GM12878 (cell line): ENCODE measurements around the gene ART4. TPM values are rescaled to one million over a fixed set of nuclear protein-coding genes. Genes with fewer than 3 reads are reported as not detected.

Experiments
- ATAC-seq: fragments of 200-7000 bp; cut with Tn5 transposase; 3 replicates; pipeline ENCODE4 v1.9.1; 2020; ENCODE audit warnings: mild to moderate bottlenecking, moderate library complexity
- BruUV-seq: library from RNA; stranded (reverse); fragments of 400-500 nt; replicated peaks from 2 replicates; lab custom pipeline; 2021; lab: Mats Ljungman, UMichigan
- CTCF ChIA-PET: fragments of 300-600 bp; sonication (Branson Sonifier 250); formaldehyde crosslinking; extraction: SDS; loops from one replicate; lab custom pipeline; 2021; ENCODE audit warnings: inconsistent platforms; lab: Yijun Ruan, JAX
- POLR2A ChIA-PET: fragments of 350-600 bp; formaldehyde crosslinking; extraction: SDS; loops from one replicate; lab custom pipeline; 2021; ENCODE audit warnings: inconsistent platforms; lab: Charles Lee
- RAD21 ChIA-PET: fragments of 300-600 bp; sonication (Branson Sonifier 250); formaldehyde crosslinking; loops from one replicate; lab custom pipeline; 2023; ENCODE audit warnings: antibody characterized with exemption; ENCODE audit not compliant: unreplicated experiment; lab: Charles Lee
- SMC1A ChIA-PET: fragments of 300-600 bp; sonication (Branson Sonifier 250); formaldehyde crosslinking; loops from one replicate; lab custom pipeline; 2023; ENCODE audit not compliant: unreplicated experiment, uncharacterized antibody; lab: Charles Lee
- DNase-seq: peaks from one replicate; pipeline ENCODE4 v3.0.0-alpha.2; 2011; ENCODE audit warnings: low read depth, low spot score
- FAIRE-seq: peaks from 3 replicates; lab custom pipeline; 2011; peaks lifted over from hg19 to GRCh38; lab: Jason Lieb, UNC
- H2AFZ ChIP-seq: 2 replicates; pipeline ENCODE4 v1.6.0; 2011; ENCODE audit warnings: low read depth, low read length, control low read depth; ENCODE audit not compliant: control insufficient read depth
- H3K27ac ChIP-seq: 2 replicates; pipeline ENCODE4 v1.5.1; 2011; ENCODE audit warnings: control low read depth; ENCODE audit not compliant: control insufficient read depth, insufficient read depth
- H3K27me3 ChIP-seq, 2 experiments: replicated peaks in 1 of 2; 2 replicates each; pipeline versions ENCODE4 v1.6.0 to v1.6.1; 2011; ENCODE audit warnings: low read length in 1 of 2; ENCODE audit not compliant: control insufficient read depth in 2 of 2, insufficient read depth in 2 of 2
- H3K36me3 ChIP-seq, 2 experiments: 2 replicates each; pipeline ENCODE4 v1.5.1; 2011; ENCODE audit warnings: low read length in 1 of 2; ENCODE audit not compliant: control insufficient read depth in 2 of 2, insufficient read depth in 2 of 2
- H3K4me1 ChIP-seq: 2 replicates; pipeline ENCODE4 v1.6.1; 2011; ENCODE audit warnings: mild to moderate bottlenecking, low read length, moderate library complexity, mixed read lengths; ENCODE audit not compliant: control insufficient read depth, insufficient read depth
- H3K4me2 ChIP-seq: 2 replicates; pipeline ENCODE4 v1.6.0; 2011; ENCODE audit warnings: control low read depth; ENCODE audit not compliant: control insufficient read depth, insufficient read depth
- H3K4me3 ChIP-seq: fragments of 200-600 bp; sonication (generic); 2 replicates; pipeline ENCODE4 v1.5.1; 2016
- H3K79me2 ChIP-seq: 2 replicates; pipeline ENCODE4 v1.6.0; 2011; ENCODE audit warnings: low read length; ENCODE audit not compliant: control insufficient read depth, insufficient read depth
- H3K9ac ChIP-seq: 2 replicates; pipeline ENCODE4 v1.8.0; 2011; ENCODE audit warnings: low read length, control low read depth, mixed read lengths; ENCODE audit not compliant: control insufficient read depth, insufficient read depth
- H3K9me3 ChIP-seq: replicated peaks from 3 replicates; pipeline ENCODE4 v1.5.1; 2011; ENCODE audit warnings: mild to moderate bottlenecking, low read length; ENCODE audit not compliant: control insufficient read depth, insufficient read depth
- H4K20me1 ChIP-seq: 2 replicates; pipeline ENCODE4 v1.6.0; 2011; ENCODE audit not compliant: control insufficient read depth, insufficient read depth
- ATF7 ChIP-seq: fragments of 450-650 bp; IDR thresholded peaks from 2 replicates; pipeline ENCODE4 v1.6.1; 2016; ENCODE audit warnings: low read depth, mild to moderate bottlenecking
- BCL3 ChIP-seq: IDR thresholded peaks from 2 replicates; pipeline ENCODE4 v1.6.1; 2011; ENCODE audit warnings: borderline replicate concordance, low read depth, mild to moderate bottlenecking, moderate library complexity, low read length; ENCODE audit not compliant: insufficient read depth, poor library complexity, severe bottlenecking
- CTCF ChIP-seq, 3 experiments: IDR thresholded peaks in 2 of 3; conservative IDR thresholded peaks in 1 of 3; 2 replicates each; pipeline ENCODE4 v1.5.1; 2011; ENCODE audit warnings: low read depth in 3 of 3, low read length in 3 of 3, mild to moderate bottlenecking in 3 of 3, control low read depth in 2 of 3, moderate library complexity in 2 of 3, inconsistent platforms in 1 of 3, mixed read lengths in 1 of 3; ENCODE audit not compliant: control insufficient read depth in 2 of 3, insufficient read depth in 1 of 3; ENCODE audit errors: extremely low read depth in 1 of 3
- NR2F1 ChIP-seq: fragments of 450-650 bp; conservative IDR thresholded peaks from 2 replicates; pipeline ENCODE4 v1.6.1; 2017; ENCODE audit warnings: mild to moderate bottlenecking
- PML ChIP-seq: IDR thresholded peaks from 2 replicates; pipeline ENCODE4 v1.6.1; 2012; ENCODE audit warnings: low read length, inconsistent platforms
- POU2F2 ChIP-seq: IDR thresholded peaks from 3 replicates; pipeline ENCODE4 v1.6.1; 2011; ENCODE audit warnings: low read depth, mild to moderate bottlenecking, low read length, borderline replicate concordance
- RAD21 ChIP-seq: IDR thresholded peaks from 2 replicates; pipeline ENCODE4 v1.6.1; 2011; ENCODE audit warnings: mild to moderate bottlenecking, low read depth, low read length, moderate library complexity; ENCODE audit not compliant: insufficient read depth
- RAD51 ChIP-seq: fragments of 450-650 bp; IDR thresholded peaks from 2 replicates; pipeline ENCODE4 v1.6.1; 2016; ENCODE audit warnings: moderate library complexity, mild to moderate bottlenecking, inconsistent platforms
- SMC3 ChIP-seq: IDR thresholded peaks from 2 replicates; pipeline ENCODE4 v1.6.1; 2011; ENCODE audit warnings: low read length, improper control_type of control experiment, borderline replicate concordance
- TARDBP ChIP-seq: IDR thresholded peaks from 2 replicates; pipeline ENCODE4 v1.6.1; 2016; ENCODE audit warnings: borderline replicate concordance
- WGBS: methylation state at CpG from one replicate; pipeline ENCODE4 v1.1.6; 2016; ENCODE audit warnings: low lambda C conversion rate; ENCODE audit not compliant: insufficient replicate concordance, insufficient coverage; ENCODE audit errors: missing lambda C conversion rate; 5-methylcytosine and 5-hydroxymethylcytosine counted together
- in situ Hi-C: fragments of 300-500 bp; cut with MboI; formaldehyde crosslinking; loops from 9 replicates; pipeline ENCODE4 v1.14.3; 2018; ENCODE audit warnings: mixed read lengths
- intact Hi-C: fragments of 100-400 bp; cut with micrococcal nuclease; formaldehyde crosslinking; loops from one replicate; pipeline ENCODE4 v1.14.2; 2022; ENCODE audit not compliant: unreplicated experiment
- polyA plus RNA-seq, 11 experiments: library from polyadenylated mRNA; depleted of rRNA in 4 of 11; unstranded in 6 of 11; stranded (reverse) in 5 of 11; fragments of >200 nt; fragmentation: Nextera tagmentation in 4 of 11; fragmentation: Illumina TruSeq in 1 of 11; extraction: Ambion mirVana in 4 of 11; extraction: Trizol in 1 of 11; gene quantifications; 1 replicate in 1 of 11; 2 replicates in 10 of 11; pipeline versions ENCODE4 v1.2.1 to v1.2.3, GENCODE V29; 2011 to 2016; ENCODE audit warnings: inconsistent platforms in 2 of 11, missing spikeins in 2 of 11, low read depth in 1 of 11
- total RNA-seq, 4 experiments: library from RNA; depleted of rRNA in 3 of 4; stranded (reverse); fragments of >200 nt in 3 of 4; fragmentation: Illumina TruSeq in 1 of 4; extraction: Trizol in 1 of 4; gene quantifications; 2 replicates each; pipeline versions ENCODE4 v1.2.1 to v1.2.3, GENCODE V29; 2013 to 2021

ART4 gene
- total and polyA plus RNA-seq, 10 of the 15 experiments (the other 5 are each of a cell fraction or from before 2014, with no cell fraction given), result 0.02 TPM; not detected in 9

- ChIA-PET POLR2A (interaction anchor here (0.7 kb wide), 1 partner anchor 10 kb away, joined by 3 read pairs; no protein-coding TSS in a partner anchor), RAD21 (interaction anchor here (1.1 to 2.1 kb wide), 4 partner anchors 8 to 184 kb away, joined by 4 to 6 read pairs (median 5); partner anchors contain the start of genes C12orf60 and WBP11), SMC1A (interaction anchor here (0.9 to 3.2 kb wide), 4 partner anchors 10 to 184 kb away, joined by 3 to 10 read pairs (median 6); no protein-coding TSS in a partner anchor), CTCF (interaction anchor here (0.6 to 1.7 kb wide), 9 partner anchors 9 to 429 kb away, joined by 3 to 8 read pairs (median 3); no protein-coding TSS in a partner anchor)
- Histone ChIP-seq H3K9me3 (no peaks in the 10 kb centered on the region), H3K9ac (no peak overlapping the region), H3K27me3 (no peaks in the 10 kb centered on the region), H2AFZ (no peak overlapping the region), H3K4me2 (no peak overlapping the region), H3K27ac (no peak overlapping the region), H3K36me3 (no peaks in the 10 kb centered on the region), H3K4me1 (no peaks in the 10 kb centered on the region), H3K4me3 (no peak overlapping the region), H4K20me1 (no peaks in the 10 kb centered on the region), H3K79me2 (no peaks in the 10 kb centered on the region)
- DNase-seq, result no peak
- BruUV-seq, result no TSS peak
- intact Hi-C loops, result no loop called here
- TF ChIP-seq PML (no peak), ATF7 (peak; percentile 40; the same call in 1 of the 2 replicates)
- ATAC-seq, result no peak
- 96% methylated on average over 2 of the region's 2 CpGs for WGBS
- in situ Hi-C loops, result no loop called here
- no peak for FAIRE-seq
These were observed 31.8 kb downstream of the ART4 start for GRCh38 chr12:14811486-14811885.

DNA sequence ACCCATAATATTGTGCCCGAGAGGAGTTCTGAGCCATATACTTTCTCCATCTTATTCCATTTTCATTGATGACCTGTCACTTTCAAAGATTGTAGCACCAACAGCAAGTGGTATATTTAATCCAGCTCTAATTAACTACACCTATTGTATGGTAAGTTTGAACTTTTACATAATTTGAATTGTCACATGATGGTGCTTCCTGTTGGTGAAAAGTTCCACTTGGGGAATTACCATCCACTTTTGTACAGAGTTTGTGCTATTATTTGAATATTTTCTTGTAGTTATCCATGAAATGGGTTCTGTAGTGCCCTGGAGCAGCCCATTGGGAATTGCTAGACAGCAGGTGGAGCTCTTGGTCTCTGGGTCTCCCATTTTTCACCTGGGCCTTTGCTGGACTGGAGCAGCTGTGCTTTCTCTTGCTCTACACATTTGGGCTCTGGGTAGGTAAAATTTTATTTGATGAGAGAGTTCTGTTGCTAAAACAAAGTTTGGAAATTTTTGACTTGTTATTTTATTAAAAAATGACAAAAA, 32.3 kb downstream of the ART4 start:
- Histone ChIP-seq H3K36me3 (no peaks in the 10 kb centered on the region), H3K4me1 (no peaks in the 10 kb centered on the region), H3K9me3 (no peaks in the 10 kb centered on the region), H3K4me3 (no peak overlapping the region)
- SMC1A ChIA-PET, result interaction anchor here (0.9 to 3.2 kb wide), 6 partner anchors 9 to 573 kb away, joined by 3 to 10 read pairs (median 4); no protein-coding TSS in a partner anchor
- no TSS peak for BruUV-seq
- intact Hi-C loops, result no loop called here
- TF ChIP-seq RAD51 (peak; percentile 24; the same call in 1 of the 2 replicates), NR2F1 (no peak), CTCF (IDR thresholded peaks at IDR 0.05 in 2 of 3, conservative IDR thresholded peaks at IDR 0.05 in 1 of 3; ENCODE audit: control insufficient read depth in 2 of 3, extremely low read depth in 1 of 3, insufficient read depth in 1 of 3, low read depth in 3 of 3, low read length in 3 of 3) (peak in 1 of 3 experiments; percentile 27; a peak in 3 of 6 replicates), BCL3 (no peak), RAD21 (0 out of 2 replicates have a peak, but pooled peaks have one; percentile 23), TARDBP (no peak), POU2F2 (no peak), SMC3 (peak; percentile 21; the same call in 1 of the 2 replicates)
- TF ChIP-seq, all 136 proteins: peak for 4
- ChIA-PET RAD21 (interaction anchor here (1.1 to 2.1 kb wide), 5 partner anchors 8 to 184 kb away, joined by 3 to 6 read pairs (median 5); partner anchors contain the start of genes C12orf60 and WBP11), POLR2A (no interaction called here), CTCF (interaction anchor here (0.5 to 1.7 kb wide), 10 partner anchors 9 to 430 kb away, joined by 3 to 8 read pairs (median 3); no protein-coding TSS in a partner anchor)
- Histone ChIP-seq H3K4me2 (no peak overlapping the region), H4K20me1 (no peaks in the 10 kb centered on the region), H3K27ac (no peak overlapping the region), H2AFZ (no peak overlapping the region), H3K27me3 (no peaks in the 10 kb centered on the region), H3K79me2 (no peaks in the 10 kb centered on the region), H3K9ac (no peak overlapping the region)
- ATAC-seq, result peak; percentile 51
- in situ Hi-C loops, result no loop called here
- no peak for DNase-seq
- 96% methylated on average over 1 of the region's 1 CpG for WGBS
- no peak for FAIRE-seq
